Epithelial cell of umbilical artery (primary cell): ENCODE measurements around the gene ATRX. TPM values are rescaled to one million over a fixed set of nuclear protein-coding genes. Genes with fewer than 3 reads are reported as not detected.

Experiments
- total RNA-seq: library from RNA; depleted of rRNA; stranded (reverse); fragments of >200 nt; gene quantifications from 2 replicates; pipeline ENCODE4 v1.2.3, GENCODE V29; 2014

The ATRX gene
- 83.8 and 88.8 TPM in 2 replicates for total RNA-seq

GRCh38 chrX:77785486-77786364, at the start of gene ATRX:
Gene ATRX (minus strand): TSS chrX:77786216. CDS start chrX:77786001, 215 bp downstream.

Other genes starting within 250 kb of the ATRX start
- 105 and 119 TPM in 2 replicates for gene MAGT1, start 109.2 kb upstream of the ATRX start, total RNA-seq
- gene COX7B, start 113.3 kb upstream of the ATRX start, total RNA-seq, result 372 and 611 TPM in 2 replicates
- gene ATP7A, start 124.5 kb upstream of the ATRX start, total RNA-seq, result 13.3 and 13.5 TPM in 2 replicates
- gene PGAM4, start 183.4 kb upstream of the ATRX start, total RNA-seq, result not detected in 2 replicates